Measurements from ENCODE around the gene ZNF546.
"Not testable (repeated sequence)": the region's sequence is repeated elsewhere in the genome, so short reads cannot be mapped to it uniquely, and the experiment has no call there.

Gene ZNF546

DNA sequence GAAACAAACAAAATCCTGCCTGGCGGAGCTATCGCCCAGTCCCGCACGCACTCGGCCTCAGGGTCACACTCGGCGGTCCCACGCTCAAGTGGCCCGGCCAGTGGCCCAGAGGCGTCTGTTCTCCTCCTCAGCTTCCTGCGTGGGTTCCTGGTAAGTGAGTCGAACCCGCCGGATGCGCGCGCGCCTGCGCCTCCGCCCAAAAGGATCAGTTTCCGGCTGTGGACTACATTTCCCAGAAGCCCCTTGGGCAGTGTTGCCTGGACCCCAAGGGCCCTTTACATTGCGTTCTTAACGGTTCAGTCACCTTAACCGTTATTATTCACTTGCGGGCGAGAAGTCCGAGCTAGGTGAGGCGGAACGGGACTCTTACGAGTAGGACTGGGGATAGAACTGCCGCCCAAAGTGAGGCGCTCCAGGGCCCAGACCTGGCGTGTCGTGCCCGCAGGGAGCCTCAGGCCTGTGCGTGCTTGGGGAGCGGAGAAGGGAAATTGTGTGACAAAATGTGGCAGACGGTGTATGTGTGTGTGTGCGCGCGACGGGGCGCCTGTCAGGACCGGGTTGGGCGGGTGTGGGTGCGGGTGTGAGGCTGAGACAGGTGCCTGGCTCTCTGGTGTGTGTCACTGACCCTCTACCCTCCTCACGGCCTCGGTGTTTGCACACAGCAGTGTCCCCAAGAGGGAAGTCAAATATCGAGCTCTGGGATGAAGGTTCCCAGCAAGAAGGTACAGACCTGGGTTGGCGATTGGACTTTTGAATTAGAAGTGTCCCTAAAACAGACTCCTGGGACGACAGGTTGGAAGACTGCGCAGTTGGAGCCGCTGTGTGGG is at the start of gene ZNF546:
Gene ZNF546, plus strand, starts transcription at position 250 of the 827 bp plus-strand sequence. CDS start 1,267 bp downstream, outside the sequence.
- H3K27ac ChIP-seq = peak within 1 kb of the TSS; percentile 79
- DNase-seq = peak; percentile 87
- H3K36me3 ChIP-seq = no peaks in the 10 kb centered on the region
- TF ChIP-seq, protein P1, sequence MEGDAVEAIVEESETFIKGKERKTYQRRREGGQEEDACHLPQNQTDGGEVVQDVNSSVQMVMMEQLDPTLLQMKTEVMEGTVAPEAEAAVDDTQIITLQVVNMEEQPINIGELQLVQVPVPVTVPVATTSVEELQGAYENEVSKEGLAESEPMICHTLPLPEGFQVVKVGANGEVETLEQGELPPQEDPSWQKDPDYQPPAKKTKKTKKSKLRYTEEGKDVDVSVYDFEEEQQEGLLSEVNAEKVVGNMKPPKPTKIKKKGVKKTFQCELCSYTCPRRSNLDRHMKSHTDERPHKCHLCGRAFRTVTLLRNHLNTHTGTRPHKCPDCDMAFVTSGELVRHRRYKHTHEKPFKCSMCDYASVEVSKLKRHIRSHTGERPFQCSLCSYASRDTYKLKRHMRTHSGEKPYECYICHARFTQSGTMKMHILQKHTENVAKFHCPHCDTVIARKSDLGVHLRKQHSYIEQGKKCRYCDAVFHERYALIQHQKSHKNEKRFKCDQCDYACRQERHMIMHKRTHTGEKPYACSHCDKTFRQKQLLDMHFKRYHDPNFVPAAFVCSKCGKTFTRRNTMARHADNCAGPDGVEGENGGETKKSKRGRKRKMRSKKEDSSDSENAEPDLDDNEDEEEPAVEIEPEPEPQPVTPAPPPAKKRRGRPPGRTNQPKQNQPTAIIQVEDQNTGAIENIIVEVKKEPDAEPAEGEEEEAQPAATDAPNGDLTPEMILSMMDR (IDR thresholded peaks at IDR 0.05; ENCODE audit: low read depth, low read length) = no peak
- no peaks in the 10 kb centered on the region for H3K9me3 ChIP-seq (ENCODE audit: severe bottlenecking)
- peak within 1 kb of the TSS; percentile 88 for H3K4me3 ChIP-seq (ENCODE audit: low read depth, low read length)
- H3K27me3 ChIP-seq (ENCODE audit: insufficient read depth, low read depth, severe bottlenecking) = no peaks in the 10 kb centered on the region

DNA sequence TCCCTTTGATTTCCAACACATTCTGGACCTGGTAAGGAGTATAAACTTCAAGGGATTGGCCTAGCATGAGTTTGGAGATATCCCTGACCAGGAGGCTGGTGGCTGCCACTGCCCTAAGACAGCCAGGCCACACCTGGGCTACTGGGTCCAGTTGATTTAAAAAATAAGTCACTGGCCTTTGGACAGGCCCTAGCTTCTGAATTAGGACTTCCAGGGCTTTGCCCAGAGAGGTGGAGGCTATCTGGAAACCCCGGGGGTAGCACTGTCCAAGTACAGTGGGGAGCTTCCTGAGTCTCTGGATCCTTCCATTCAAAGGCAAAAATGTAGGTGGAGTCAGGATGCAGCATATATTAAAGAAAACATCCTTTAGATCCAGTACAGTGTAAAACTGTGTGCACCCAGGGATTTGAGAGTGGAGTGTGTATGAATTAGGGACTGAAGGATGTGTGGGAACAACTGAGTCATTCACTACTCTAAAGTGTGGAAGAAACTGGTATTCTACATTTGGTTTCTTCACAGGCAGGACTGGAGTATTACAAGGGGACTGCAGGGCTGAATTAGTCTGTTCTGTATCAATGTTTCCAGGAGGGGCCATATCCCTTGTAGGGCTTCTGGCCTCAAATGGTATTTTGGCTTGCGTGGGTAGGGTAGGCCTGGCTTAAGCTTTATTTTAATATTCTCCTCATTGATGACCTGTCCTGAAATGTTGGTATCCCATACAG is 47.7 kb upstream of the ZNF546 start:
- no peaks in the 10 kb centered on the region for H3K9me3 ChIP-seq (ENCODE audit: severe bottlenecking)
- H3K27me3 ChIP-seq (ENCODE audit: insufficient read depth, low read depth, severe bottlenecking) = peaks cover 12% of the 10 kb centered on the region
- H3K4me3 ChIP-seq (ENCODE audit: low read depth, low read length) = no peak overlapping the region
- H3K27ac ChIP-seq = no peak overlapping the region
- H3K36me3 ChIP-seq = no peaks in the 10 kb centered on the region
- DNase-seq = no peak
- TF ChIP-seq, protein P1 (IDR thresholded peaks at IDR 0.05; ENCODE audit: low read depth, low read length) = no peak

DNA sequence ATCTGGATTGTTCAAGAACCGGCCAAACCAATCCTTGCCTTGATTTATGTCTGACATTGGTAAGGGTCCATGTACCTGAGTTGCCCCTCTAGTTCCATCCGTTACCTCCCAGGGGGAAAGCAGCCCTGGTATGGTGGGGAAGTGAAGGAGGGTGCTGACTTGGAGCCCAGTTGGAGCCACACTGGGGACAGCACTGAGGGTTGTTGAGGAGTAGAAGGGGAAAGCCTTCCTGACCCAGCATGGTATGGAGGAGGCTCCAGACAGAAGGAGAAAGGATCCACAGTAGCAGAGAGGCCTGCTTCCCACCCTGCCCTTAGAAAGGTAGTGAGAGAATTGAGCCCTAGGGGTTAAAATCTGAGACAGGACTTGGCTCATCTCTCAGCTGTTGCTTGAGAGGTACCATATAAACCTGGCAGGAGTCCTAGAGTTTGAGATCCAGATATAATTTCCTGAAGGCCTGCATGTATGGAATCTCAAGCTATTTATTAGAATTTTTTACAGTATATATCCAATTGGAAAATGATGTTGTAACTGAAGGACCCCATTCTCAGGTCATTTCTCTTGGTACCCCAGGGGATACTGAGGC is 45.7 kb upstream of the ZNF546 start:
- Histone ChIP-seq H3K9me3 (ENCODE audit: severe bottlenecking) (no peaks in the 10 kb centered on the region), H3K27ac (no peak overlapping the region), H3K27me3 (ENCODE audit: insufficient read depth, low read depth, severe bottlenecking) (peaks cover 12% of the 10 kb centered on the region), H3K36me3 (no peaks in the 10 kb centered on the region), H3K4me3 (ENCODE audit: low read depth, low read length) (no peak overlapping the region)
- TF ChIP-seq, protein P1 (IDR thresholded peaks at IDR 0.05; ENCODE audit: low read depth, low read length) = no peak
- DNase-seq = no peak

DNA sequence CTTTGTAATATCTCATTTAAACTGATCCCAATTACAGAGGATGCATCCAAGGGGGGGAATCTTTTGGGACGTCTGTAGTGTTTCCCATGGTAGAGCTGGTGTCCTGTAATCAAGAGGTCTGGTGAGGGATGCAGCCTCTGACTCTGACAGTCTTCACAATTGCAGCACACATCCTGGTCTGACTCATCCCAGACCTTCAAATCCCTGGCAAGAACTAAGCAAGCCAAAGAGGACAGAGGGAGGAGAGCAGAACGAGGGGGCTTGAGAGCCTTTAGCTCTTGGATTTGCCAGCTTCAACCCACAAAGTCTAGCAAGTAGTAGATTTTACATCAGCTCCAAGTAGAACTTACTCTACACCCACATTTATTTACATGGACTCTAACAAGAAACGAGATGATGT is 45.2 kb upstream of the ZNF546 start:
- H3K36me3 ChIP-seq = no peaks in the 10 kb centered on the region
- H3K27me3 ChIP-seq (ENCODE audit: insufficient read depth, low read depth, severe bottlenecking) = peaks cover 12% of the 10 kb centered on the region
- H3K27ac ChIP-seq = no peak overlapping the region
- no peak overlapping the region for H3K4me3 ChIP-seq (ENCODE audit: low read depth, low read length)
- no peak for DNase-seq
- TF ChIP-seq, protein P1 (IDR thresholded peaks at IDR 0.05; ENCODE audit: low read depth, low read length) = no peak
- no peaks in the 10 kb centered on the region for H3K9me3 ChIP-seq (ENCODE audit: severe bottlenecking)

DNA sequence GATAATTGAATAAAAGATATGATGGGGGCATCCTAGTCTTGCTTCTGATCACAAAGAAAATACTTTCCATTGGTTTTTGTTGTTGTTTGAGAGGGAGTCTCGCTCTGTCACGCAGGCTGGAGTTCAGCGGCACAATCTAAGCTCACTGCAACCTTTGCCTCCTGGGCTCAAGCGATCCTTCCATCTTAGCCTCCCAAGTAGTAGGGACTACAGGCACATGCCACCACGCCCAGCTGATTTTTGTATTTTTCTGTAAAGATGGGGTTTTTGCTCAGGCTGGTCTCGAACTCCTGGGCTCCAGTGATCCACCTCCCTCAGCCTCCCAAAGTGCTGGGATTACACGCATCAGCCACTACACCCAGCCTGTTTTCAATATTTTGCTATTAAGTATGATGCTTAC is 42.9 kb upstream of the ZNF546 start:
- TF ChIP-seq, protein P1 (IDR thresholded peaks at IDR 0.05; ENCODE audit: low read depth, low read length) = no peak

DNA sequence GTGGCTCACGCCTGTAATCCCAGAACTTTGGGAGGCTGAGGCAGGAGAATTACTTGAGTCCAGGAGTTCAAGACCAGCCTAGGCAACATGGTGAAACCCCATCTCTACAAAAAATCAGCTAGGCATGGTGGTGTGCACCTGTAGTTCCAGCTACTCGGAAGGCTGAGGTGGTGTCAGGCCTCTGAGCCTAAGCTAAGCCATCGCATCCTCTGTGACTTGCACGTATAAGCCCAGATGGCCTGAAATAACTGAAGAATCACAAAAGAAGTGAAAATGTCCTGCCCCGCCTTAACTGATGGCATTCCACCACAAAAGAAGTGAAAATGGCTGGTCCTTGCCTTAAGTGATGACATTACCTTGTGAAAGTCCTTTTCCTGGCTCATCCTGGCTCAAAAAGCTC is 39.0 kb upstream of the ZNF546 start:
- H3K27ac ChIP-seq; H3K9me3 ChIP-seq (ENCODE audit: severe bottlenecking); DNase-seq; H3K4me3 ChIP-seq (ENCODE audit: low read depth, low read length); H3K36me3 ChIP-seq: not testable (repeated sequence)
- H3K27me3 ChIP-seq (ENCODE audit: insufficient read depth, low read depth, severe bottlenecking) = peaks cover 21% of the 10 kb centered on the region

More for the DNA sequence above, 42.9 kb upstream of the ZNF546 start:
- no peak for DNase-seq
- no peaks in the 10 kb centered on the region for H3K36me3 ChIP-seq
- H3K4me3 ChIP-seq (ENCODE audit: low read depth, low read length) = no peak overlapping the region
- H3K27ac ChIP-seq = no peak overlapping the region
- H3K9me3 ChIP-seq (ENCODE audit: severe bottlenecking) = no peaks in the 10 kb centered on the region
- peaks cover 18% of the 10 kb centered on the region for H3K27me3 ChIP-seq (ENCODE audit: insufficient read depth, low read depth, severe bottlenecking)

DNA sequence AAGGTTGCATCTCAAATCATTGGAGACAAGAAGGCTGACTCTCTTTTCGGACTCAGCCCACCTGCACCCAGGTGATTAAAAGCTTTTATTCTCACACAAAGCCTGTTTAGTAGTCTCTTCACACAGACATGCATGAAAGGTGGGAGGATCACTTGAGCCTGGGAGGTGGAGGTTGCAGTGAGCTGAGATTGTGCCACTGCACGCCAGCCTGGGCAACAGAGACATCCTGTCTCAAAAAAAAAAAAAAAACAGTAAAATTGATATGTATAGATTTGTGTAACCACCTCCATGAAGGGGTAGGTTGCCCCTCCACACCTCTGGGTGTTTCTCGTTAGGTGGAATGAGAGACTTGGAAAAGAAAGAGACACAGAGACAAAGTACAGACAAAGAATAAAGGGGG is 37.9 kb upstream of the ZNF546 start:
- not testable (repeated sequence) for DNase-seq; H3K9me3 ChIP-seq (ENCODE audit: severe bottlenecking); H3K27ac ChIP-seq; H3K36me3 ChIP-seq; H3K4me3 ChIP-seq (ENCODE audit: low read depth, low read length)
- H3K27me3 ChIP-seq (ENCODE audit: insufficient read depth, low read depth, severe bottlenecking) = peaks cover 16% of the 10 kb centered on the region

DNA sequence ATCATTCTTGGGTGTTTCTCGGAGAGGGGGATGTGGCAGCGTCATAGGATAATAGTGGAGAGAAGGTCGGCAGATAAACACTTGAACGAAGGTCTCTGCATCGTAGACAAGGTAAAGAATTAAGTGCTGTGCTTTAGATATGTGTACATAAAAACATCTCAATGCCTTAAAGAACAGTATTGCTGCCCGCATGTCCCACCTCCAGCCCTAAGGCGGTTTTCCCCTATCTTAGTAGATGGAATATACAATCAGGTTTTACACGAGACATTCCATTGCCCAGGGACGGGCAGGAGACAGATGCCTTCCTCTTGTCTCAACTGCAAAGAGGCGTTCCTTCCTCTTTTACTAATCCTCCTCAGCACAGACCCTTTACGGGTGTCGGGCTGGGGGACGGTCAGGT is 37.5 kb upstream of the ZNF546 start:
- peaks cover 16% of the 10 kb centered on the region for H3K27me3 ChIP-seq (ENCODE audit: insufficient read depth, low read depth, severe bottlenecking)
- H3K4me3 ChIP-seq (ENCODE audit: low read depth, low read length); DNase-seq; H3K9me3 ChIP-seq (ENCODE audit: severe bottlenecking); H3K36me3 ChIP-seq; H3K27ac ChIP-seq: not testable (repeated sequence)

All from WERI-Rb-1 (cell line).